KMS-11 (cell line): ENCODE data around the gene GOLIM4.

Experiments used
- H2AFZ ChIP-seq: fragments of 200-600 bp; sonication (generic); 2 replicates; pipeline ENCODE4 v1.6.1; 2016; ENCODE audit warnings: antibody characterized with exemption, mixed run types, low read depth
- H3K27ac ChIP-seq: fragments of 200-600 bp; sonication (generic); 2 replicates; pipeline ENCODE4 v1.6.1; 2016; ENCODE audit warnings: mild to moderate bottlenecking, mixed run types
- H3K27me3 ChIP-seq: fragments of 200-600 bp; sonication (generic); 2 replicates; pipeline ENCODE4 v1.6.1; 2017; ENCODE audit warnings: mild to moderate bottlenecking, low read depth, mixed run types, moderate library complexity; ENCODE audit not compliant: insufficient read depth
- H3K36me3 ChIP-seq: fragments of 200-600 bp; sonication (generic); 2 replicates; pipeline ENCODE4 v1.6.1; 2017; ENCODE audit warnings: mild to moderate bottlenecking, mixed run types; ENCODE audit not compliant: insufficient read depth
- H3K4me1 ChIP-seq: fragments of 200-600 bp; sonication (generic); 2 replicates; pipeline ENCODE4 v1.6.1; 2016; ENCODE audit warnings: mild to moderate bottlenecking, low read depth, mixed run types; ENCODE audit not compliant: poor library complexity, severe bottlenecking
- H3K4me2 ChIP-seq: fragments of 200-600 bp; sonication (generic); 2 replicates; pipeline ENCODE4 v1.7.0; 2016; ENCODE audit warnings: mild to moderate bottlenecking, mixed run types
- H3K4me3 ChIP-seq: fragments of 200-600 bp; sonication (generic); IDR thresholded peaks from 2 replicates; pipeline ENCODE4 v1.6.1; 2017; ENCODE audit warnings: low read depth, low read length, mixed read lengths; ENCODE audit not compliant: insufficient read depth
- H3K79me2 ChIP-seq: fragments of 200-600 bp; sonication (generic); 2 replicates; pipeline ENCODE4 v1.6.1; 2016; ENCODE audit warnings: low read depth, mixed run types; ENCODE audit not compliant: insufficient read depth
- H3K9ac ChIP-seq: fragments of 200-600 bp; sonication (generic); 2 replicates; pipeline ENCODE4 v1.6.1; 2016; ENCODE audit warnings: mild to moderate bottlenecking, mixed run types
- H4K20me1 ChIP-seq: fragments of 200-600 bp; sonication (generic); 2 replicates; pipeline ENCODE4 v1.6.1; 2016; ENCODE audit warnings: mild to moderate bottlenecking, mixed run types; ENCODE audit not compliant: insufficient read depth
- CTCF ChIP-seq: fragments of 200-600 bp; sonication (generic); conservative IDR thresholded peaks from 2 replicates; pipeline ENCODE4 v1.6.1; 2017; ENCODE audit warnings: low read depth, mild to moderate bottlenecking, antibody characterized with exemption, low read length, moderate library complexity, mixed read lengths

The GOLIM4 gene

GRCh38 chr3:168071591-168072322 is 24.0 kb downstream of the GOLIM4 start:
- H4K20me1 ChIP-seq: no peaks in the 10 kb centered on the region
- no peaks in the 10 kb centered on the region for H3K36me3 ChIP-seq
- no peak overlapping the region for H3K4me3 ChIP-seq
- no peak for TF ChIP-seq CTCF
- H3K27ac ChIP-seq: no peak overlapping the region
- no peak overlapping the region; the same call in 1 of the 2 replicates for H3K4me2 ChIP-seq
- no peaks in the 10 kb centered on the region; the same call in 1 of the 2 replicates for H3K27me3 ChIP-seq
- no peak overlapping the region for H2AFZ ChIP-seq
- H3K9ac ChIP-seq: no peak overlapping the region
- H3K4me1 ChIP-seq: peaks cover 31% of the 10 kb centered on the region
- peaks cover 6% of the 10 kb centered on the region for H3K79me2 ChIP-seq

GRCh38 chr3:168070919-168071318 is 24.8 kb downstream of the GOLIM4 start:
- no peaks in the 10 kb centered on the region for H3K36me3 ChIP-seq
- H3K9ac ChIP-seq: no peak overlapping the region
- TF ChIP-seq CTCF: no peak
- no peak overlapping the region for H2AFZ ChIP-seq
- no peak overlapping the region for H3K4me2 ChIP-seq
- H3K27ac ChIP-seq: no peak overlapping the region
- H4K20me1 ChIP-seq: no peaks in the 10 kb centered on the region
- peaks cover 31% of the 10 kb centered on the region for H3K4me1 ChIP-seq
- H3K4me3 ChIP-seq: no peak overlapping the region
- H3K27me3 ChIP-seq: no peaks in the 10 kb centered on the region; the same call in 1 of the 2 replicates
- peaks cover 9% of the 10 kb centered on the region for H3K79me2 ChIP-seq

- Histone ChIP-seq H3K27me3 (no peaks in the 10 kb centered on the region; the same call in 1 of the 2 replicates), H3K4me1 (peaks cover 32% of the 10 kb centered on the region), H3K36me3 (no peaks in the 10 kb centered on the region), H3K4me3 (no peak overlapping the region), H2AFZ (no peak overlapping the region), H3K4me2 (no peak overlapping the region), H4K20me1 (no peaks in the 10 kb centered on the region), H3K27ac (no peak overlapping the region), H3K9ac (no peak overlapping the region), H3K79me2 (peaks cover 9% of the 10 kb centered on the region)
- no peak for TF ChIP-seq CTCF
Measured at GRCh38 chr3:168068346-168068745, 27.4 kb downstream of the GOLIM4 start.

GRCh38 chr3:168066882-168067281 is 28.8 kb downstream of the GOLIM4 start:
- no peak overlapping the region for H3K27ac ChIP-seq
- H3K4me3 ChIP-seq: no peak overlapping the region
- TF ChIP-seq CTCF: no peak
- no peak overlapping the region for H3K9ac ChIP-seq
- no peaks in the 10 kb centered on the region; the same call in 1 of the 2 replicates for H3K27me3 ChIP-seq
- H2AFZ ChIP-seq: no peak overlapping the region
- no peaks in the 10 kb centered on the region for H3K36me3 ChIP-seq
- H3K4me1 ChIP-seq: peaks cover 26% of the 10 kb centered on the region
- H3K4me2 ChIP-seq: no peak overlapping the region
- no peaks in the 10 kb centered on the region for H4K20me1 ChIP-seq
- peaks cover 9% of the 10 kb centered on the region for H3K79me2 ChIP-seq
